ENCODE measurements around the gene PZP.
"Not testable (repeated sequence)": the region's sequence is repeated elsewhere in the genome, so short reads cannot be mapped to it uniquely, and the experiment has no call there.

PZP gene

GRCh38 chr12:9208229-9208628, at the start of gene PZP:
Gene PZP, minus strand, starts transcription at chr12:9208395. Its CDS starts 54 bp downstream, at chr12:9208341.
- DNase-seq, result no peak

- no peak for DNase-seq
These were observed 48.7 kb upstream of the PZP start for GRCh38 chr12:9256758-9257405.

- no peak for DNase-seq
These were observed 48.1 kb upstream of the PZP start for GRCh38 chr12:9256341-9256740.

GRCh38 chr12:9255837-9256236, 47.6 kb upstream of the PZP start:
- no peak for DNase-seq

GRCh38 chr12:9253464-9253863, 45.3 kb upstream of the PZP start:
- DNase-seq, result no peak

GRCh38 chr12:9252791-9253190, 44.6 kb upstream of the PZP start:
- DNase-seq, result not testable (repeated sequence)

GRCh38 chr12:9252256-9252655, 44.1 kb upstream of the PZP start:
- DNase-seq, result no peak

GRCh38 chr12:9248435-9248834, 40.2 kb upstream of the PZP start:
- no peak for DNase-seq

- peak; percentile 68 for DNase-seq
These were observed 36.7 kb upstream of the PZP start for GRCh38 chr12:9244894-9245293.

- no peak for DNase-seq
These were observed 35.9 kb upstream of the PZP start for GRCh38 chr12:9243999-9244649.

GRCh38 chr12:9241301-9241700, 33.1 kb upstream of the PZP start:
- DNase-seq, result no peak

- DNase-seq, result no peak
These were observed 32.6 kb upstream of the PZP start for GRCh38 chr12:9240776-9241175.

GRCh38 chr12:9240004-9240635, 31.9 kb upstream of the PZP start:
- peak; percentile 71 for DNase-seq

GRCh38 chr12:9237286-9237685, 29.1 kb upstream of the PZP start:
- DNase-seq, result no peak

- no peak for DNase-seq
These were observed 27.3 kb upstream of the PZP start for GRCh38 chr12:9235519-9235918.

- DNase-seq, result no peak
These were observed 19.8 kb upstream of the PZP start for GRCh38 chr12:9227950-9228349.

GRCh38 chr12:9223830-9224229, 15.6 kb upstream of the PZP start:
- DNase-seq, result no peak

GRCh38 chr12:9221483-9221882, 13.3 kb upstream of the PZP start:
- DNase-seq, result no peak

- DNase-seq, result not testable (repeated sequence)
These were observed 12.8 kb upstream of the PZP start for GRCh38 chr12:9221011-9221410.

GRCh38 chr12:9214534-9214933, 6.3 kb upstream of the PZP start:
- DNase-seq, result no peak

- no peak for DNase-seq
These were observed 3.5 kb upstream of the PZP start for GRCh38 chr12:9211687-9212086.

- no peak for DNase-seq
These were observed 3.8 kb downstream of the PZP start for GRCh38 chr12:9204380-9204779.

GRCh38 chr12:9198012-9198411, 10.2 kb downstream of the PZP start:
- no peak for DNase-seq

- DNase-seq, result no peak
These were observed 23.9 kb downstream of the PZP start for GRCh38 chr12:9184276-9184675.

Measured in activated CD8-positive, alpha-beta memory T cell treated with anti-CD3 and anti-CD28 coated beads for 24 hours (primary cell).